GM23248 (cell line): ENCODE measurements around the gene NHEJ1. TPM values are rescaled to one million over a fixed set of nuclear protein-coding genes. Genes with fewer than 3 reads are reported as not detected.

Experiments used
- DNase-seq: peaks from one replicate; pipeline ENCODE4 v3.0.0-alpha.2; 2015
- H2AFZ ChIP-seq: fragments of 200-600 bp; sonication (generic); 2 replicates; pipeline ENCODE4 v1.6.1; 2016; ENCODE audit warnings: antibody characterized with exemption
- H3F3A ChIP-seq: fragments of 200-600 bp; sonication (generic); 2 replicates; pipeline ENCODE4 v1.6.1; 2016; ENCODE audit warnings: mild to moderate bottlenecking, antibody characterized with exemption, mixed run types; ENCODE audit not compliant: insufficient read depth
- H3K27ac ChIP-seq: fragments of 200-600 bp; sonication (generic); 2 replicates; pipeline ENCODE4 v1.5.1; 2016; ENCODE audit warnings: mild to moderate bottlenecking
- H3K27me3 ChIP-seq: fragments of 200-600 bp; sonication (generic); replicated peaks from 2 replicates; pipeline ENCODE4 v1.6.1; 2016; ENCODE audit warnings: mild to moderate bottlenecking; ENCODE audit not compliant: insufficient read depth
- H3K36me3 ChIP-seq: fragments of 200-600 bp; sonication (generic); 2 replicates; pipeline ENCODE4 v1.6.1; 2016; ENCODE audit warnings: low read depth, mild to moderate bottlenecking
- H3K4me1 ChIP-seq: fragments of 200-600 bp; sonication (generic); 2 replicates; pipeline ENCODE4 v1.6.1; 2016; ENCODE audit warnings: mild to moderate bottlenecking; ENCODE audit not compliant: insufficient read depth
- H3K4me2 ChIP-seq: fragments of 200-600 bp; sonication (generic); one replicate; pipeline ENCODE4 v1.6.1; 2016; ENCODE audit warnings: mild to moderate bottlenecking; ENCODE audit not compliant: unreplicated experiment
- H3K4me3 ChIP-seq: fragments of 200-600 bp; sonication (generic); 2 replicates; pipeline ENCODE4 v1.5.1; 2016; ENCODE audit warnings: mild to moderate bottlenecking
- H3K79me2 ChIP-seq: fragments of 200-600 bp; sonication (generic); 2 replicates; pipeline ENCODE4 v1.6.1; 2016; ENCODE audit warnings: mild to moderate bottlenecking; ENCODE audit not compliant: insufficient read depth
- H3K9ac ChIP-seq: fragments of 200-600 bp; sonication (generic); 2 replicates; pipeline ENCODE4 v1.6.1; 2016; ENCODE audit warnings: mild to moderate bottlenecking
- H3K9me2 ChIP-seq: fragments of 200-600 bp; sonication (generic); 2 replicates; pipeline ENCODE4 v1.6.1; 2016; ENCODE audit warnings: mixed run types, mild to moderate bottlenecking, moderate library complexity; ENCODE audit not compliant: insufficient read depth
- H3K9me3 ChIP-seq: fragments of 200-600 bp; sonication (generic); one replicate; pipeline ENCODE4 v1.6.1; 2017; ENCODE audit warnings: low read depth
- H4K20me1 ChIP-seq: fragments of 200-600 bp; sonication (generic); 2 replicates; pipeline ENCODE4 v1.6.0; 2016; ENCODE audit not compliant: insufficient read depth
- EZH2 ChIP-seq: fragments of 200-600 bp; sonication (generic); IDR thresholded peaks from 2 replicates; pipeline ENCODE4 v1.6.1; 2018; ENCODE audit warnings: antibody characterized with exemption, mild to moderate bottlenecking; ENCODE audit not compliant: insufficient read depth, poor library complexity, severe bottlenecking
- EZH2phosphoT487 ChIP-seq: fragments of 200-600 bp; sonication (generic); IDR thresholded peaks from 2 replicates; pipeline ENCODE4 v1.6.1; 2018; ENCODE audit warnings: antibody characterized with exemption, moderate library complexity, mild to moderate bottlenecking, low read depth; ENCODE audit not compliant: insufficient read depth
- WGBS, 2 experiments: methylation state at CpG; one replicate each; pipeline ENCODE4 v1.1.6; 2015 to 2017; ENCODE audit warnings: low lambda C conversion rate in 2 of 2, low coverage in 1 of 2; ENCODE audit errors: missing lambda C conversion rate in 2 of 2; 5-methylcytosine and 5-hydroxymethylcytosine counted together
- in situ Hi-C: fragments of 300-500 bp; cut with MboI; formaldehyde crosslinking; loops from 2 replicates; pipeline ENCODE4 v1.15.0; 2020
- polyA plus RNA-seq: library from polyadenylated mRNA; unstranded; fragments of >200 nt; fragmentation: Nextera tagmentation; extraction: Ambion mirVana; gene quantifications from 2 replicates; pipeline ENCODE4 v1.2.1, GENCODE V29; 2016
- total RNA-seq: library from RNA; depleted of rRNA; stranded (reverse); fragments of >200 nt; shearing (Covaris generic); gene quantifications from 2 replicates; pipeline ENCODE4 v1.2.3, GENCODE V29; 2014

NHEJ1 gene
- total and polyA plus RNA-seq, 2 experiments from 2014 or later = 8.3 to 16.1 TPM

DNA sequence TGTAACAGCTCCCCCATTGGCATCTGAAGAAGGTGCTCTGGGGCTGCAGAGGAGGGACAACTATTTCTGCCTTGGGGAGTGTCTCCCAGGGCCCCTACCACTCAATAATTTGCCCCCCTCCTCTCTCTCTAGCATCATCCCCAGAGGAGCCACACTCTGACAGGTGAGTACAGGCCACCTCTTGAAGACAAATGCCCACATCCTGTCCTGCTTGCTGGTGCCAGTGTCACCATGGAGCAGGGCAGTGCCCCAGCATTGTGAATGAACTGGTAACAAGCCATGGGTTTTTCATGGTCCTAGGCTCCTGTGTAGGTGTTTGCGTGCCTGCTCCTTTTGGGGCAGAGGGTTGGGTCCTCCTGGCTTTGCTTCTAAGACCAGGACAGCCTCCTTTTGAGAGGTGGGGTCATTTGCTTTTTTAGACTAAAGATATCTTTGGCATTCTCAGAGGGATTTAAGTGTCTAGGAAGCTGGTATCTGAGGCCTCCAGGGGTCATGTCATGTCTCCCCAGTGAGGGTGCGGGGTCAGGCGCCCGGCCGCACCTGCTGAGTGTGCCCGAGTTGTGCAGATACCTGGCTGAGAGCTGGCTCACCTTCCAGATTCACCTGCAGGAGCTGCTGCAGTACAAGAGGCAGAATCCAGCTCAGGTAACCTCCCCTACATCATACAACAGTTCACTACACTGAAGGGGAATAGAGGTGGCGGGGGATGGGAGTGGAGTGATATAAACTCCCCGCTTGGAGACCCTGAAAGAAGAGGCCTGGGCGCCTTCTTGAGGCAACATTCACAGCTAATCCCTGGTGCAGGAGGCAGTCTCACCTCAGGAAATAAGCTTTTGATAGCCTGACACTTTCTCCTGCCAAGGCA, 19.2 kb upstream of the NHEJ1 start:
- H3K36me3 ChIP-seq = peaks cover 41% of the 10 kb centered on the region
- H4K20me1 ChIP-seq = peaks cover 5% of the 10 kb centered on the region; the same call in 1 of the 2 replicates
- H3F3A ChIP-seq = peaks cover 18% of the 10 kb centered on the region; the same call in 1 of the 2 replicates
- H3K27me3 ChIP-seq = no peaks in the 10 kb centered on the region
- in situ Hi-C loops = no loop called here
- no peaks in the 10 kb centered on the region for H3K9me3 ChIP-seq
- peak overlapping the region; percentile 95 for H3K9ac ChIP-seq
- H2AFZ ChIP-seq = no peak overlapping the region
- peak overlapping the region; percentile 92 for H3K4me3 ChIP-seq
- no peak overlapping the region for H3K27ac ChIP-seq
- H3K4me1 ChIP-seq = peaks cover 18% of the 10 kb centered on the region
- no peaks in the 10 kb centered on the region for H3K9me2 ChIP-seq
- H3K79me2 ChIP-seq = peaks cover 42% of the 10 kb centered on the region
- no peak for TF ChIP-seq EZH2
- no peak for DNase-seq
- H3K4me2 ChIP-seq = peak overlapping the region; percentile 100
- WGBS, 2 experiments = 98 to 100% methylated on average over 9 of the region's 9 CpGs

GRCh38 chr2:219178377-219179175, 18.0 kb upstream of the NHEJ1 start:
- Histone ChIP-seq H3F3A (peaks cover 12% of the 10 kb centered on the region; the same call in 1 of the 2 replicates), H3K9me2 (no peaks in the 10 kb centered on the region), H4K20me1 (peaks cover 5% of the 10 kb centered on the region; the same call in 1 of the 2 replicates), H3K27me3 (no peaks in the 10 kb centered on the region), H3K79me2 (peaks cover 49% of the 10 kb centered on the region), H3K36me3 (peaks cover 42% of the 10 kb centered on the region), H2AFZ (peak overlapping the region; percentile 79), H3K9ac (peak overlapping the region; percentile 95), H3K27ac (peak overlapping the region; percentile 98), H3K4me3 (peak overlapping the region; percentile 92), H3K9me3 (no peaks in the 10 kb centered on the region), H3K4me1 (peaks cover 22% of the 10 kb centered on the region), H3K4me2 (peak overlapping the region; percentile 100)
- WGBS, 2 experiments = 4 to 11% methylated on average over 19 to 45 of the region's 45 CpGs
- DNase-seq = peak; percentile 67
- TF ChIP-seq EZH2 (no peak), EZH2phosphoT487 (no peak)
- in situ Hi-C loops = no loop called here

- peaks cover 49% of the 10 kb centered on the region for H3K79me2 ChIP-seq
- WGBS, 2 experiments = 0 to 1% methylated on average over 44 to 54 of the region's 67 CpGs
- in situ Hi-C loops = no loop called here
These were observed 17.1 kb upstream of the NHEJ1 start, which contains the start of gene RETREG2 for GRCh38 chr2:219177552-219178376. TSS of gene RETREG2 (plus strand) at chr2:219178275. CDS start at chr2:219178353, 78 bp downstream.

More at GRCh38 chr2:219177552-219178376, 17.1 kb upstream of the NHEJ1 start, which contains the start of gene RETREG2:
- Histone ChIP-seq H3K27ac (peak within 1 kb of the TSS; percentile 98), H3K36me3 (peaks cover 34% of the 10 kb centered on the region; the same call in 1 of the 2 replicates), H3K9me2 (no peaks in the 10 kb centered on the region), H3K4me3 (peak within 1 kb of the TSS; percentile 92), H3K27me3 (no peaks in the 10 kb centered on the region), H3K9me3 (no peaks in the 10 kb centered on the region), H3K4me2 (peak within 1 kb of the TSS; percentile 100), H2AFZ (peak within 1 kb of the TSS; percentile 79), H3F3A (peaks cover 6% of the 10 kb centered on the region; the same call in 1 of the 2 replicates), H3K9ac (peak within 1 kb of the TSS; percentile 95), H4K20me1 (no peaks in the 10 kb centered on the region; the same call in 1 of the 2 replicates), H3K4me1 (peaks cover 22% of the 10 kb centered on the region)
- peak; percentile 98 for DNase-seq
- TF ChIP-seq EZH2 (no peak), EZH2phosphoT487 (no peak)
